GM19372 (cell line): ENCODE results near the gene TPBGL.
"Not testable (repeated sequence)": the region's sequence is repeated elsewhere in the genome, so short reads cannot be mapped to it uniquely, and the experiment has no call there.

Experiments used
- ATAC-seq: cut with Tn5 transposase; IDR thresholded peaks from one replicate; pipeline ENCODE4 v1.9.1; 2021; ENCODE audit warnings: mild to moderate bottlenecking, low read depth, moderate library complexity; ENCODE audit not compliant: unreplicated experiment

Gene TPBGL

GRCh38 chr11:75270896-75271418 is 30.4 kb downstream of the TPBGL start:
- ATAC-seq = no peak

- no peak for ATAC-seq
Measured at GRCh38 chr11:75271730-75272129, 31.2 kb downstream of the TPBGL start.

DNA sequence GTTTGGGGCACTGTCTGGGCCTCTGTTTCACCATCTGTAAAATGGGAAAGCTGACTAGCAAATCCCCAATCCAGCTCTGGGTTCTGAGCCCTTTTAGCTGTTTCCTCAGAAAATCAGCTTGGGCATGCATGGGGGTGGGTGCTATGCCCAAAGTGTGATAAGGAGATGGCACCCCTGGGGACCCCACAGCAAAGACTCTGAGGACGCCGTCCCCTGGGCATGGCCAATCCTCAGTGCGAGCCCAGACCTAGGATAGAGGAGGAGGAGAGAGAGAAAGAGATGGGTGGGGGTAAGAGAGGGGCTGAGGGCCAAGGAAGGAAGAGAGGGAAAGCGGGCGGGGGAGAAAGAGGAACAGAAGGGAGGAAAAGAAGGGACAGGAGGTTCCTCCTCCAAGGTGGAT is 31.8 kb downstream of the TPBGL start:
- no peak for ATAC-seq

DNA sequence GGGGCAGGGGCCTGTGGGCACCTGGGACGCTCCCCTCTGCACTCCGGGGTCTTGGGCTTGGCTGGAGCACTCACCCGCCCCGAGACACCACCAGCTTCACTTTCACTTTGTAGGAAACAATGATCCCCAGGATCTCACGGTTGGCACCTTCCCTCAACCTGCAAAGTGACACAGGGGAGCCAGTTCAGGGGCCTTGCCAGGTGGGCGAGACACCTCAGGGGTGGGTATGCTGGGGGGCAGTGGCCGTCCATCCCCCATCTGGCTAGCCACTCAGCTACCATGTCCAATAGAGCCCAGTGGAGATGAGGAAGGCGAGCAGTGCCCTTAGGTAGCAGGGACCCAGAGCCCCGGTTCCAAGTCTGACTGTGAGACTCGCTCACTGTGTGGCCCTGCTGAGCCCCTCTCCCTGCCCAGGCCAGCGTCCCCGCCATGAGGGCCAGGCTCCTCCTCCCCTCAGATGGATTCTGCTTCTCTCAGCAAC is 32.3 kb downstream of the TPBGL start:
- no peak for ATAC-seq

DNA sequence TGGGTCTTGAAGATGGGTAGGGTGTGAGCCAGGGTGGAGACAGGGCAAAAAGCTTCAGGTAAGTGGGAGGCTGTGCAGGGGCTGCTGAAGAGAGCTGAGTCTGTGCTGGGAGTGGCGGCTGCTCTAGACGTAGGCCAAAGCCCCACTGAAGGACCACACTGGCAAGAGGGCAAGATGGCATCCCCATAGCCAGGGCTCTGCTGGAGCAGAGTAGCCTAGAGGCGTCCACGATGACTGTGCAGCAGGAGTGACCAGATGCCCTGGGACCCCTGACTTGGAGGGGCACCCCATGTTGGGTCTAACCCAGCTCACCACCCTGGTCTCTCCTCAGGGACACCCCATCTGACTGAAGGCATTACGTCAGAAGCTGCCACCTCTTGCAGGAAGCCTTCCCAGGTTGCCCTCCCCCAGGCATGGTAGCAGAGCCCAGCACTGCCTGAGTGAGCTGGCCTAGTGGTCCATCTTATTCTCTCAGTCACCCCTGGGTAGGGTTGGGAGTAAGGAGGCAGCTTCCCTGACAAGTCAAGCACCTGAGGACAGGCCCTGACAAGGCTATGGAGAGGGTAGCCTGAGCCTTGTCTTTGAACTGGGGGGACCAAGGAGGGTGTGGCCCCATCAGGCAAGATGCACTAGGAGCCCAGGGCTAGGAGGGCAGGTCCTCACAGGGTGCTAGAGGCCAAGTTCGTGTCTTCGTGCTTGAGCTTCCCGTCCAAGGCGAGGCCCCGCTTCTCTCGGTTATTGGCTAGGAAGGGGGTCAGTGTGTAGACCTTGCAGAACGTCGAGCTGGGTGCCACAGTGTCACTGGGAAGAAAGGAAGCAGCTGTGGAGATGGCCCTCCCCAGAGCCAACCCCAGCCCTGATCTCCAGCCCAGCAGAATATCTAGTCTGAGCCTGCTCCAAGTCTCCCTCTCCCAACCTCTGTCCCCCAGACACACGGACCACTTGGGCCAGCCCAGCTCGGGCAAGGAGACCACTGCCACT is 33.1 kb downstream of the TPBGL start:
- ATAC-seq = no peak

GRCh38 chr11:75274716-75275115 is 34.1 kb downstream of the TPBGL start:
- not testable (repeated sequence) for ATAC-seq

DNA sequence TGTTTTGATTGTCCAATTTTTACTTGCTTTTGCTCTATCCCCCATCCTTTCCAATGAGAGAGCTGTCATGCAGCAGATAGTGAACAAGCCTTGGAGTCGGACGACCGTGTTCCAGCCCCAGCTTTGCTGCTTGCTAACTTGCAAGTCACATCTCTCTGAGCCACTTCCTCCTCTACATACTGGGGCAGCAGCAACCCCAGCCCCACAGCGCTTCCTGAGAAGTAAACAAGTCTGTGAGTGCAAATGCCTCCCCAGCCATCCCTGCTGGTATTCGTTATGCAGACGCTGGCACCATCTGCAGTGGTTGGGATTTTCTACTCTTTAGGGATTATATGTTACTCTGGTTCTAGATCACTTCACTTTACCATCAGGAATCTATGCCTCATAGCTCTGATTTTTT is 35.0 kb downstream of the TPBGL start:
- ATAC-seq = no peak

DNA sequence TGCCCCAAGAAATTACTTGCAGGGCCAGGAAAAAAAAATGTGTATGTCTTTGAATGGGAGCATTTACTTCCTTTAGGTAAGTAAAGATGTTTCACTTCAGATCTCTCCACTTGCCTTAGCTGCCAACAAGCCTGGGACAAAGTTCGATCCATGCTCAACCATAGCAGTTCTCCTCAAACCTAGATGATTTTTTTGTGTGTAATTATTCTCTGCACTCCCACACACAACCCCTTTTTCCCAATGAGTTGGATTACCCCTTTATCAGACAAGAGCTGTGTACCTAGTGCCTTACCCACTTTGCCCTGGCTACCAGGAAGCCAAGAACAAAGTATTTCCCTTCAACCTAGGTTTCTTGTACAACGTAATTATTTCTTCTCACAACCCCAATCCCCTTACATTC is 35.6 kb downstream of the TPBGL start:
- no peak for ATAC-seq

GRCh38 chr11:75276686-75277085 is 36.1 kb downstream of the TPBGL start:
- no peak for ATAC-seq

GRCh38 chr11:75277211-75277805 is 36.7 kb downstream of the TPBGL start:
- ATAC-seq = no peak

- ATAC-seq = no peak
Measured at GRCh38 chr11:75277991-75278790, 37.6 kb downstream of the TPBGL start.

GRCh38 chr11:75279273-75279672 is 38.7 kb downstream of the TPBGL start:
- no peak for ATAC-seq

- ATAC-seq = no peak
Measured at GRCh38 chr11:75280227-75280701, 39.7 kb downstream of the TPBGL start.

DNA sequence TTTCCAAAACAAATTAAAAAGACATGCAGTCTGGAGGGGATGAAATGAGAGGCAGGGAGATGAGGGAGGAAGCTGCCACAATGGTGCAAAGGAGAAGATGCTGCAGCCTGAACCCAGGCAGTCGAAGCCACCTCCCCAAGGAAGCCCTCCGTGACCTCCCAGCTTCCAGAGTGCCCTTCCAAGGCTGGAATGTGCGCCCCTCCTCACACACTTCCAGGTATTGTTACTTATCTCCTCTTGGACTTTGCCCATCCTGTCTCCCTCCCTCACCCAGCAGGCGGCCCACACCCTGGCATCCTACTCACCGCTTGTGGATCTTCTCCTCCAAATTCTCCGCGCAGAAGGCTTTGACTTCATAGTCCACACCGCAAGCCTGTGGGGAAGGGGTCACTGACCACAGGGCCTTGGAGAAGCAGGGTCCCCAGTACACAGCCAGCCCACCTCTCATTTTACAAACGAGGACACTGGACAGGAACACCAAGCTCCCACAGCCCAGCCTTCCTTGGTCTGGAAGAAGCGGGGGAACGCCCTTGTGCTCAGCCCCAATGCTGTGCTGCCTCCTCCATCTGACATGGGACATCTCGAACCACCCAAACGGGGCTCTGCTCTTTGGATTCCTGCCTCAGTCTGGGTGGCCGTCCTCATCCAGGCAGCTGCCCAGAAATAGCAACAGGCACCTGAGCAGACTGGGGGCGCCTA is 40.3 kb downstream of the TPBGL start:
- ATAC-seq = no peak

- no peak for ATAC-seq
Measured at GRCh38 chr11:75281469-75282095, 41.0 kb downstream of the TPBGL start.

DNA sequence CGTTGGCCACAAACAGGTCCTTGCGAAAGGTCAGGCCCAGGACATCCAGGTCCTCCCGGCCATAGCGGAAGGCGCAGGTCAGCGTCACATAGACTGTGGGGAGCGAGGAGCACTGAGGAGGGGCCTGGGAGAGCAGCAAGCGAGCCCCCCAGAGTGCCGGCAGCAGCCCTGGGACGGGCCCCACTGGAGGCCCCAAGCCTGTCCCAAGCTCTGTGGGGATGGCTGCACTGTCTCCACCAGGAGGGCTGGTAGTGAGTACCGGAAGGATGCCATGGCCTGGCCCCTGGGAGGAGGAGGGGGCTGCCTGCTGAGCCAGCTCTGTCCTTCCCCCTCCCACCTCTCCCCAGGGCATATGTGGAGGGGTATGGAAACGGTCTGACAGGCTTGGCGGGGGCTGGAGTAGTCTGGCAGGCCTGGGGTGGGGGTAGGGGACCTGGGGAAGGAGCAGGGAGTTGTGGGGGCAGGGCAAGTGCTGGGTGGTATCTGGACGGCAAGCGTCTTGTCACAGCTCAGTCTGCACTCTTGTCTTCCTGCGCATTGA is 42.9 kb downstream of the TPBGL start:
- no peak for ATAC-seq

DNA sequence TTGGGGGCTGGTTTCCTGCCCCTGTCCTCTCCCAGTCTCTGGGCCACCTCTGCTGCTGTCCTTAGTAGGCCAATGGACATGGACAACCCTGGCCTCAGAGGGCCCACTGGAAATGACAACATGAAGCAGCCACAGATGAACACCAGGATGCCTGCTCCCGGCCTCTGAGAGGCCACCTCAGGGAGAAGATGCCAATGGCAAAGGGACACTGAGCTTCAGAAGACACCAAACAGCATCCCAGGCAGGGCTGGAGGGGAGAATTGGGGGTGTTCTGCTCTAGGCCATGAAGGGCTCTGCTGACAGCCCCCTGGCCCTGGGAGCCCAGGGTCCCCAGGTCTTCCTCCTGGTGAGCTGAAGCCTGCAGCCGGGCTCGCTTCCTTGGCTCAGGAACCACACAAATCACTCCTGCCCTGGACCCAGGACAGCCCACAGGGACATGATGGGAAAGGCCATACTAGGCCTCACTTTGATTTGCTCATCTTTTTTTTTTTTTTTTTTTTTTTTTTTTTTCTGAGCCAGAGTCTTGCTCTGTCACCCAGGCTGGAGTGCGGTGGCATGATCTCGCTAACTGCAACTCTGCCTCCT is 45.3 kb downstream of the TPBGL start:
- no peak for ATAC-seq

GRCh38 chr11:75286826-75287465 is 46.4 kb downstream of the TPBGL start:
- no peak for ATAC-seq
